Measurements from ENCODE around the gene ZBTB32.

- no peak for TF ChIP-seq REST (IDR thresholded peaks at IDR 0.05)
- TF ChIP-seq, protein P1, sequence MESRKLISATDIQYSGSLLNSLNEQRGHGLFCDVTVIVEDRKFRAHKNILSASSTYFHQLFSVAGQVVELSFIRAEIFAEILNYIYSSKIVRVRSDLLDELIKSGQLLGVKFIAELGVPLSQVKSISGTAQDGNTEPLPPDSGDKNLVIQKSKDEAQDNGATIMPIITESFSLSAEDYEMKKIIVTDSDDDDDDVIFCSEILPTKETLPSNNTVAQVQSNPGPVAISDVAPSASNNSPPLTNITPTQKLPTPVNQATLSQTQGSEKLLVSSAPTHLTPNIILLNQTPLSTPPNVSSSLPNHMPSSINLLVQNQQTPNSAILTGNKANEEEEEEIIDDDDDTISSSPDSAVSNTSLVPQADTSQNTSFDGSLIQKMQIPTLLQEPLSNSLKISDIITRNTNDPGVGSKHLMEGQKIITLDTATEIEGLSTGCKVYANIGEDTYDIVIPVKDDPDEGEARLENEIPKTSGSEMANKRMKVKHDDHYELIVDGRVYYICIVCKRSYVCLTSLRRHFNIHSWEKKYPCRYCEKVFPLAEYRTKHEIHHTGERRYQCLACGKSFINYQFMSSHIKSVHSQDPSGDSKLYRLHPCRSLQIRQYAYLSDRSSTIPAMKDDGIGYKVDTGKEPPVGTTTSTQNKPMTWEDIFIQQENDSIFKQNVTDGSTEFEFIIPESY (IDR thresholded peaks at IDR 0.05), result no peak
- TF ChIP-seq, protein P2, sequence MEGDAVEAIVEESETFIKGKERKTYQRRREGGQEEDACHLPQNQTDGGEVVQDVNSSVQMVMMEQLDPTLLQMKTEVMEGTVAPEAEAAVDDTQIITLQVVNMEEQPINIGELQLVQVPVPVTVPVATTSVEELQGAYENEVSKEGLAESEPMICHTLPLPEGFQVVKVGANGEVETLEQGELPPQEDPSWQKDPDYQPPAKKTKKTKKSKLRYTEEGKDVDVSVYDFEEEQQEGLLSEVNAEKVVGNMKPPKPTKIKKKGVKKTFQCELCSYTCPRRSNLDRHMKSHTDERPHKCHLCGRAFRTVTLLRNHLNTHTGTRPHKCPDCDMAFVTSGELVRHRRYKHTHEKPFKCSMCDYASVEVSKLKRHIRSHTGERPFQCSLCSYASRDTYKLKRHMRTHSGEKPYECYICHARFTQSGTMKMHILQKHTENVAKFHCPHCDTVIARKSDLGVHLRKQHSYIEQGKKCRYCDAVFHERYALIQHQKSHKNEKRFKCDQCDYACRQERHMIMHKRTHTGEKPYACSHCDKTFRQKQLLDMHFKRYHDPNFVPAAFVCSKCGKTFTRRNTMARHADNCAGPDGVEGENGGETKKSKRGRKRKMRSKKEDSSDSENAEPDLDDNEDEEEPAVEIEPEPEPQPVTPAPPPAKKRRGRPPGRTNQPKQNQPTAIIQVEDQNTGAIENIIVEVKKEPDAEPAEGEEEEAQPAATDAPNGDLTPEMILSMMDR (IDR thresholded peaks at IDR 0.05; ENCODE audit: low read depth, low read length, missing input control), result no peak
- no peak for TF ChIP-seq MAX (IDR thresholded peaks at IDR 0.05)
- no peak for TF ChIP-seq NR2F2 (IDR thresholded peaks at IDR 0.05)
- TF ChIP-seq EGR1 (IDR thresholded peaks at IDR 0.05; ENCODE audit: low read depth in 2 of 2), result no peak
- no peak for TF ChIP-seq RAD21 (IDR thresholded peaks at IDR 0.05)
- no peak for TF ChIP-seq JUND (IDR thresholded peaks at IDR 0.05)
Measured at GRCh38 chr19:35743640-35744429, 39.5 kb downstream of the ZBTB32 start.
